Stimulated activated CD8-positive, alpha-beta memory T cell treated with anti-CD3 and anti-CD28 coated beads, Interleukin-15, amount 100 ng/mL, for 4 hours (primary cell): ENCODE data around the gene NLK.
"Not testable (repeated sequence)": the region's sequence is repeated elsewhere in the genome, so short reads cannot be mapped to it uniquely, and the experiment has no call there.

Experiments
- DNase-seq, 2 donors: peaks; one replicate each; pipeline ENCODE4 v3.0.0-alpha.2; 2020; ENCODE audit warnings: low read depth in 2 of 2

NLK gene

GRCh38 chr17:28155405-28155804 lies 112.9 kb downstream of the NLK start:
- DNase-seq = not testable (repeated sequence)

DNA sequence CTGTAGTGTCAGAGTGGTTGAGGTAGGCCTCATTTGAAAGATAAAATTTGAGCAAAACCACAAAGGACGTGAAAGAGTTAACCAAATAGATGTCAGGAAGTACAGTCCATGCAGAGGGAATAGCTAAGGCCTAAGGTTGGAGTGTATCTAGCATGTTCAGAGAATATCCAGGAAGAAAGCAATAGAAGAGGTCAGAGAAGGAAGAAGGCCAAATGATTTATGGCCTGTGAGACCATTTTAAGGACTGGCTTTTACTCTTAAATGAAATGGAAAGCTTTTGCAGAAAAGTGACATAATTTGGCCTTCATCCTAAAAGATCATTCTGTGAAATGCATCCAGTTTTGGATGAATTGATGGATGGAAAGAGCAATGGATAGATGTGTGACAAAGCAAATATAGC lies 116.5 kb downstream of the NLK start:
- DNase-seq = no peak

DNA sequence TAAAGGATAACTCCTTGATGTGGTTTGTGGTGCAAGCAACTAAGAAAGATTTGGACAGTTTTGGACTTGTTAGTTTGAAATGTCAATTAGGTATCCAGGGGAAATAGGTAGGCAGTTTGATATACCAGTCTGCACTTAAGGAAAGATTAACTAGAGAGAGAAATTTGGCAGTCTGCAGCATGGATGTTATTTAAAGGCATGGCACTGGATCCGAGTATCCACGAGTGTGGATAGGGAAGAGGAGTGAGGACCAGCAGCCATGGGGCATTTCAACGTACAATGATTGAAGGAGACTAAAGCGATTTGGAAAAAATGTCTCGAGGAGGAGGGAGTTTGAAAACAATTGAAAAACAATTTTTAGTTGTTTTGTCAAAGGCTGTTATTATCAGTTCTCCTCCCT lies 117.4 kb downstream of the NLK start:
- DNase-seq = no peak

DNA sequence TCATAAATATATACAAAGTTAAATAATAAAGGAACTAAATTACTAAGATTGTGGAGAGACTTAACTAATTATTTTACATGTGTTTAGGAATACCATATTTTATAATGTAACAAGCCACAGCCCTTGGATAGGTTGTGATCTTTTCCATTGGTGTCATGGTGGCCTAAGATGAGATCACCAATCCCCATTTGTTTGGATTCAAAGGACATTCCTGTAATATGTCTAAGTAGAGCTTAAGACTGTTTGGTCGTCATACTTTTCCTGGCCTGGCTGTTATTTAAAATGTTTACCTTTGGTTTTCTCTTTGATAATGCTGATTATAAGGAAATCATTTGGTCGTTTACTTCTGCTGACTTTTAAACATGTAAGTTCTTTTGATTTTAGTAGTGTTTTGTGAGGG lies 118.1 kb downstream of the NLK start:
- DNase-seq = no peak

DNA sequence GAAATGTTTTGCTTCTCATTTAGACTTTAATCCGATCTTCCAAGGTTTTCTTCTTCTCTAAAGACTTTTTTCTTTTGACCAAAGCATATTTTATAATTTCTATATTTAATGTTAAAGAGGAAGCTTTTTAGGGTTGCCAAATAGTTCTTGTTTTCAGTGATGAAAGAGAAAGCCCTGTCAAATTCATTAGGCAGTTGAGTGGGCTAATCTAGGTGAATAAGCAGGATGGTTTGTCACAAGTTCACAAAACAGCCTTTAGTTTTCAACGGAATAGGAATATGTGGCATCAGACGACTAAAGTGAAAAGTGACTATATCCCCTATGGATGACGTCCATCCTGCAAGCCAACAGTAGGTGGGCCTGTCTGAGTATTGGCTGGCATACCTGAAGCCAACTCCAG lies 118.8 kb downstream of the NLK start:
- DNase-seq = no peak

DNA sequence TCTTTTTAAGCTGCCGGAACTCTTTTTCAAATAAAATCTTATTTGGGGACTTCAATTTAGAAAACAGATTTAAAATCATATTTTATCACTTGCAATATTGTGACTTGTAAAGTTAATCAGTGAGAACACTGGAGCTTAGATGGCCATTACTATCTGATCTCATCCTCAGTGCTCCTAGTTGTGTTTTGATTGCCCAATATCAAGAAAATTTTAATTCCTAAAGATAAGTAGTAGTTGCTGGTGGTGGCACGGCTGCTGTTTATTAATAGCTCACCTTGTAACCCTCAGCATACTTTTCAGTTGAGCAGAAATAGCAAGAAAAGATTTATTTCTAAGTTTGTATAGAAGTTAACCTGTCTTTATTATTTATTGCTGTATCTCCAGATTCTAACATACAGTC lies 124.0 kb downstream of the NLK start:
- no peak for DNase-seq

GRCh38 chr17:28169621-28170349 lies 127.3 kb downstream of the NLK start:
- no peak for DNase-seq

GRCh38 chr17:28170771-28171170 lies 128.3 kb downstream of the NLK start:
- DNase-seq = no peak

DNA sequence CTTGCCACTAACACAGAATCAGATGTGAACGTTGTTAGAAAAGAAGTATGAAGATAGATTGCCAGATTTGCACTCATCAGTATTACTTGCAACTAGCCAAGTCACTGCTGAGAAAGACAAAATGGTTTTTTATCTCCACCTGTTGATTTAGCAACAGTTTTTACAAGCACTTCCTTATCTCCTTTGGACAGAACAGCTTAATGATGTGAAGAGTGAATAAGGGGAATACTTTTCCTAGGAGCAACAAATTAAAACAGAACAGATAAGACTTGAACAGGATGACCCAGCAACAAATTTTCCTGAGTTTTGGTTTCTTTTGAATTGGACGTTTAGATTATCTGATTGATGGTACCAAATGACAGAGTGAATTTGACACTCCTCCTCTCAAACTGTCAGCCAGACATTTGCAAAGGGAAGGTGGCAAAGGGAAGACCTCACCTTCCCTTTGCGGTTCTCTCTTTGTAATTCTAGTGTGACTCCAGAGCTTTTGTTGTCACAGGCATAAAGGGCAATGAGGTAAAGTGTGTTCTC lies 130.6 kb downstream of the NLK start:
- no peak for DNase-seq

- DNase-seq = no peak
Observed at GRCh38 chr17:28173801-28174200, 131.3 kb downstream of the NLK start.

- peak; percentile 2 to 23 for DNase-seq
Observed at GRCh38 chr17:28174352-28175046, 132.0 kb downstream of the NLK start.

GRCh38 chr17:28177351-28177750 lies 134.9 kb downstream of the NLK start:
- no peak for DNase-seq

DNA sequence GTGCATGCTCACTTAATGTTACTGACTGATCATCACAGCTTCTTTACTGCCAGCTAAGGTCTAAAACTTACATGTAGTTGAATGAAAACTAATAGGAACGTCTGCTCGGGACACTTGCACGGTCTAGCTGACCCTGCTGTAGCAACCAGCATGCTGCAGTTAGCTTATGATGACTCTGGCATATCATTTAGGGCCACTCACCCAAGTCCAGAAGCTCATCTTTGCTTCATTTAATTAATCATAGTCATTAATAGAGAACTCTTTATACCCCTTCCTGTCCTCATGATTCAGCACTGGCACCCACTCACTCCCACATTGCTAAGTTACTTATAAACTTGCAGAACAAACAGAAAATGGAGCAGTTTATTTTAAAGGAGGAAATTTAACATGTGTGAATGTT lies 136.3 kb downstream of the NLK start:
- no peak for DNase-seq

DNA sequence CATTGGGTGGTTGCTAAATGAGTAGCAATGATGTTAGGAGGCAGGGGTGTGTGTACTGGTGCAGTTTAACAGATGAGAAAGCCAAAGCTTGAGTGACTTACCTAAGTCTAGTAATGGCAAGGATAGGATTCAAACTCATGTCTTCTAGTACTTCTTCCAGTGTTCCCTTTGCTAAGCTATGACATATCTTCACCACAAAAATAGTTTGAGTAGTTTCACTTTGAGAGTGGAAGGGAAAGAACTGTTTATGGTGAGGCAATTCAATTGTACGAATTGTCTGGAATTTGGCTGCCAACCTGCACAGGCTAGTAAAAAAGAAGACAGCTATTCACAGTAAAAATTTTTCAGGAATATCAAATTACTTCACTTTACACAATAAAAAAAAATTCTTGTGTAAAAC lies 138.0 kb downstream of the NLK start:
- DNase-seq = no peak

DNA sequence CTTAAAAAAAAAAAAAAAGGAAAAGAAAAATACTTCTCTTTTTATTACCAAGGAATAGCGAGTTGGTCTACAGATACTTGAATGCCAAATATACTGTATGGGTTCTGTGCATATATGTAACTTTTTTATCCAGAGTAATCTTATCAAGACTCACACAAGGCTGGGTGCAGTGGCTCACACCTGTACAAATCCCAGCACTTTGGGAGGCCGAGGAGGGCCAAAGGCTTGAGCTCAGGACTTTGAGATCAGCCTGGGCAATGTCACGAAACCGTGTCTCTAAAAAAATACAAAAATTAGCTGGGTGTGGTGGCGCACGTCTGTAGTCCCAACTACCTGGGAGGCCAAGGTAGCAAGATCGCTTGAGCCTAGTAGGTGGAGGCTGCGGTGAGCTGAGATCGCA lies 139.1 kb downstream of the NLK start:
- no peak for DNase-seq

DNA sequence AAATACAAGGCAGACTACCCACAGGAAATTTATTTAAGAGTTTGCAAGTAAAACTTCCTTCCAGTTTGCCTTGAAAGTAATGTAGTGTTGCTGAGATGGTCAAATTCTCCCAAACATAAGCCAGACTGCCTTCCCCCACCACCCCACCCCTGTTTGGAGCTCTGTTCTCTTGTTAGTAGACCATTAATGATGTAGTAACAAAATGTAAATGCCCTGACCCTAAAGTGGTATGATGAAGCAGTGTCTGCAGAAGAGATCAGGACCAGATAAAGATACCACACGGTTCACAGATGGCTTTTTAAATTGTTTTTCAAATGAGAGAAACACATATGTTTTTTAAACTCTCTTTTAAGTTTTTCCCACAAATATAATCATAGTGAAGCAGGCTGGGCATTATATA lies 140.1 kb downstream of the NLK start:
- no peak for DNase-seq

GRCh38 chr17:28185658-28186057 lies 143.2 kb downstream of the NLK start:
- no peak for DNase-seq

DNA sequence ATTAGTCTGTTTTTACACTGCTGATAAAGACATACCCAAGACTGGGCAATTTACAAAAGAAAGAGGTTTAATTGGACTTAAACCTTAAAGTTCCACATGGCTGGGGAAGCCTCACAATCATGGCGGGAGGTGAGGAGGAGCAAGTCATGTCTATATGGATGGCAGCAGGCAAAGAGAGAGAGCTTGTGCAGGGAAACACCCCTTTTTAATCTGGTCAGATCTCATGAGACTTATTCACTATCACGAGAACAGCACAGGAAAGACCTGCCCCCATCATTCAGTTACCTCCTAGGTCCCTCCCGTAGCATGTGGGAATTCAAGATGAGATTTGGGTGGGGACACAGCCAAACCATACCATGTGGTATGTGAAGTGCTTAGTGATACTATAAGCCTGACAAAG lies 144.0 kb downstream of the NLK start:
- DNase-seq = not testable (repeated sequence)

- no peak for DNase-seq
Observed at GRCh38 chr17:28187931-28188330, 145.5 kb downstream of the NLK start.

- no peak for DNase-seq
Observed at GRCh38 chr17:28188841-28189263, 146.4 kb downstream of the NLK start.

DNA sequence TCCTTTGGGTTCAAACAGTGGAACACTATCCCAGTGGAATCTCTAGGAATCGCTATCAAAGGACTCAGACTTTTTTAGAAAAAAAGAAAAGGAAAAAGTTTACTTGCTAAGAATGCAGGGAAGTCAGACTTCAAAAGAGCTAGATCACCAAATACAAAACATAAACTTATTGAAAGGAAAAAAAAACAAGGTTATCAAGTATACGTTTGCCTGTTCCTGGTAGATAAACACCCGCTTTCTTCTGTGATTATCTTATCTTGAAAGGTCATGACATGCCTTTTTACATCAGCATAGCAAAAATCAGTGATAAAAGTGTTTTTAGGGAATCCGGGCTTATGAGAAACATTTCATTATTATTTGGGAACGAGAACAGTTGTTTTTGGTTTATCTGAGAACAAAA lies 147.2 kb downstream of the NLK start:
- DNase-seq = no peak

DNA sequence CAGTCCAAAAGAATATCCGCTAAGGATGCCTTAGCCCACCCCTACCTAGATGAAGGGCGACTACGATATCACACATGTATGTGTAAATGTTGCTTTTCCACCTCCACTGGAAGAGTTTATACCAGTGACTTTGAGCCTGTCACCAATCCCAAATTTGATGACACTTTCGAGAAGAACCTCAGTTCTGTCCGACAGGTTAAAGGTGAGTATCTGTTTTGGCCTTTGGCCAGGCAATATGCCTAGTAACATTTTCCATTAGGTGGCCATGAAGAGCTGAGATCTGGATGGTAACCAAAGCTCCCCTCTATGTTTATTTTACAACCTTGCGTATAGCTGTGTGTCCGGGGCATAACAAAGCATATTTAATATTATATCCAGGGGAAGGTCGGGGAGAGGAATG lies 148.5 kb downstream of the NLK start:
- no peak for DNase-seq

DNA sequence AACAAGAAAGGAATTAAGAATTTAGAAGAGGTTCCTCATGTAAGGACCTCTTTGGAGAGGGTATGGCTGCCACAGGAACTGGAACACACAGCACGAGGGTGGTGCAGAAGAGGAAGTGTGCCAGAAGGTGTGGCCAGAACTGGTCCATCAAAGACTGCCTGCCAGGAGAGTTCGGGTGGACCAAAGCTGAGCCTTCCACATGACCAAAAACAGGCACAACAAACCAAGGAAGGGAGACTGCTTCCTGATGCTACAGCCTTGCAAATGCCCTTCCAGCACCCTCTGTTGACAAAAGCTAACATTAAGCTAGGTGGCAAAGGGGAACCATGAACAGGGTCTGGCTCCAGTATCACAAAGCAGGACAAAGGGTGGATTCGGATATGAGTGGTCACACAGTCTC lies 150.8 kb downstream of the NLK start:
- no peak for DNase-seq
